Measurements from ENCODE around the gene CASS4. TPM values are rescaled to one million over a fixed set of nuclear protein-coding genes. Genes with fewer than 3 reads are reported as not detected.

Gene CASS4
- total RNA-seq, 1 donor from 2014 or later = 0.51 TPM

DNA sequence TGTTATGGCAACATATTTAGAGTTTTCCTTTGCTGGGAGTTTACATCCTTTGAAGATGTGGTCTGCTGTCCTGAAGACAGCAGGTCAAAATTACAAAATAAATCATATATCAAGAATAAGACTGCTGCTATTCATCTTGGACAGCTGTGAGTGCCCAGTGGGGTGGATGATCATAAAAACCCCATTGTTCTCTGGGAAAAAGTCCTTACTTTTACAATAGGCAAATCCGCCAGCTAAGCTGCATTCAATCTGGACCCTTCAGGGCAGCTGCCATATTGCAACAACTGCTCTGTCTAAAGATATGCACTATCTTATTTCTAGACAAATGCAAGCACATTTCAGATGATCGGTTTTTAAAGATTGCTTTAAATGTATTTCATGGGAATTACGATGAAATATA, 19.4 kb downstream of the CASS4 start:
- Mint-ChIP-seq H3K4me3 (no peak overlapping the region), H3K27me3 (peaks cover 4% of the 10 kb centered on the region), H3K36me3 (ENCODE audit: low read depth) (no peaks in the 10 kb centered on the region), H3K9me3 (no peaks in the 10 kb centered on the region), H3K4me1 (peaks cover 29% of the 10 kb centered on the region), H3K27ac (no peak overlapping the region)
- DNase-seq (no peak), ATAC-seq (ENCODE audit: low read depth) (no peak)
- ChIA-PET CTCF (no interaction called here), POLR2A (no interaction called here)
- TF ChIP-seq CTCF (IDR thresholded peaks at IDR 0.05) = no peak
- intact Hi-C loops (cut with micrococcal nuclease) = no loop called here

DNA sequence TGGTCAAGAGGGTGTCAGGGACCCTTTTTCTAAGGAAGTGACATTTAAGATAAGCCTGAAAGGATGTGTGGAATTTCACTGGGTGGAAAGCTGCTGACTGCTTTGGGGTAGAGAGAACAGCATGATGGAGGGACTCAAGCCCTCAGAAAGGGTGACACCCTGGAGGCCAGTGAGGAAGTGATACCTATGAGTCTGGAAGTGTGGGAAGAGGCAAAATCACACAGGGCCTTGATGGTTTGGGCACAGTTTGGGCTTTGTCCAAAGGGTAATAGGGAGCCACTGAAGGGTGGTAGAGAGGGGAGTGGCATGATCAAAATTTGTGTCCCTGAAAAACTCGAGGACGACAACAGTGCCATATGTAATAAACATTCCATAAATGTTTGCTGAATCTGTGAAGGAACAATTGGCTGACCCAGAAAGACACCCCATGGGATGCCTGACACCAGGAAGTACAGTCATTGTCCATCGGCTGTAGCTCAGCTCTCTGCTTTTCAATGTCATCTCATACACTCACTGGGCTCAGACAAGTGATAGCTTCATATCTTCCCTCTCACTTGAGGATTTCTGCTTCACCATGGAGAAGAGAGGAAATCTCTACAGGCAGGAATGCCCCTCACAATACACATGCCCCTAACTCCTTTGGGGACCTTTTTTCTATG, 21.3 kb downstream of the CASS4 start:
- Mint-ChIP-seq H3K27me3 (peaks cover 4% of the 10 kb centered on the region), H3K4me3 (no peak overlapping the region), H3K36me3 (ENCODE audit: low read depth) (no peaks in the 10 kb centered on the region), H3K27ac (no peak overlapping the region), H3K4me1 (peaks cover 22% of the 10 kb centered on the region), H3K9me3 (no peaks in the 10 kb centered on the region)
- ATAC-seq (ENCODE audit: low read depth) = no peak
- POLR2A ChIA-PET = no interaction called here
- intact Hi-C loops (cut with micrococcal nuclease) = no loop called here
- DNase-seq = no peak
- CTCF ChIA-PET = no interaction called here
- TF ChIP-seq CTCF (IDR thresholded peaks at IDR 0.05) = no peak

DNA sequence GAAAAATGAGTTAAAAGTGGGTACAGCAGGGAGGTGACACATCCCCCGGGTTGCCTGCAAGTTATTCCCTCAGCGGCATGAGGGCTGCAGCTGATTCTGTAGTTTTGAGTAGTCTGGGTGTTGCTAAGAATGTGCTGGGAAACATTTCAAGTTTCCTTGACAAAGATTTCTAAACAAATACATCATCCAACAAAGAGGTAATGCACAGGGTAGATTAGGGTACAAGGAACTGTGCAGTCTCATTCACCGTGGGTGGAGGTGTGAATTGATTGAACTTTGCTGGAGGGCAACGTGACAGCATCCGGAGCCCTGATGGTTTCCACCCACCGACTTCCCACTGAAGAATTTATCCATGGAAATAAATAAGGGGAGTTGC, 21.8 kb downstream of the CASS4 start:
- Mint-ChIP-seq H3K27me3 (peaks cover 4% of the 10 kb centered on the region), H3K36me3 (ENCODE audit: low read depth) (no peaks in the 10 kb centered on the region), H3K4me3 (no peak overlapping the region), H3K9me3 (no peaks in the 10 kb centered on the region), H3K4me1 (peaks cover 17% of the 10 kb centered on the region), H3K27ac (no peak overlapping the region)
- ATAC-seq (ENCODE audit: low read depth) (no peak), DNase-seq (no peak)
- POLR2A ChIA-PET = interaction anchor here (0.6 kb wide), 1 partner anchor 35 kb away, joined by 6 read pairs; no protein-coding TSS in a partner anchor
- intact Hi-C loops (cut with micrococcal nuclease) = no loop called here
- no peak for TF ChIP-seq CTCF (IDR thresholded peaks at IDR 0.05)
- CTCF ChIA-PET = no interaction called here

GRCh38 chr20:56437196-56437960, 25.3 kb downstream of the CASS4 start:
- Mint-ChIP-seq H3K4me3 (no peak overlapping the region), H3K27ac (no peak overlapping the region), H3K4me1 (peaks cover 19% of the 10 kb centered on the region), H3K27me3 (no peaks in the 10 kb centered on the region), H3K36me3 (ENCODE audit: low read depth) (no peaks in the 10 kb centered on the region), H3K9me3 (no peaks in the 10 kb centered on the region)
- no peak for TF ChIP-seq CTCF (IDR thresholded peaks at IDR 0.05)
- intact Hi-C loops (cut with micrococcal nuclease) = no loop called here
- no peak for ATAC-seq (ENCODE audit: low read depth)
- DNase-seq = no peak
- ChIA-PET CTCF (no interaction called here), POLR2A (no interaction called here)

DNA sequence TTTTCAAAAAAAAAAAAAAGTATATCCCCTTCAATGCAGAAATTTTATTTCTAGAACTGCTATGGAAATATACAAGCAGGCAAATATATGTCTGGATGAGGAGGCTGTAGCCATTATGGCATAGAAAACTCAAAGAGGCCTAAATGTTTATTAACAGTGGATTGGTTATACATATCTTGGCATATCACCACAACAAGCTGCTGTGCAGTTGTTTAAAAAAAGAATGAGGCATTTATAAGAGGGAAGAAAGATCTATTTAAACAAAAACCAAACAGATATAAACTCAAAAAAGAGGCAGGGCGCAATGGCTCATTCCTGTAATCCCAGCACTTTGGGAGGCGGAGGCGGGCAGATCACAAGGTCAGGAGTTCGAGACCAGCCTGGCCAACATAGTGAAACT, 26.2 kb downstream of the CASS4 start:
- CTCF ChIA-PET = no interaction called here
- Mint-ChIP-seq H3K27ac (no peak overlapping the region), H3K9me3 (no peaks in the 10 kb centered on the region), H3K4me1 (peaks cover 20% of the 10 kb centered on the region), H3K4me3 (no peak overlapping the region), H3K36me3 (ENCODE audit: low read depth) (no peaks in the 10 kb centered on the region), H3K27me3 (no peaks in the 10 kb centered on the region)
- no peak for TF ChIP-seq CTCF (IDR thresholded peaks at IDR 0.05)
- ATAC-seq (ENCODE audit: low read depth) (no peak), DNase-seq (no peak)
- intact Hi-C loops (cut with micrococcal nuclease) = no loop called here
- POLR2A ChIA-PET = no interaction called here

Data from activated B cell treated with CpG ODN at 0.5 μM for 24 hours (primary cell).